Mesodermal cell (in vitro differentiated cells): Measurements from ENCODE around the gene PTCD2.

Source experiments
- H3K27ac ChIP-seq: 2 replicates; pipeline ENCODE4 v1.7.0; 2013; ENCODE audit warnings: mild to moderate bottlenecking, low read depth, low read length, moderate library complexity; ENCODE audit not compliant: severe bottlenecking
- H3K36me3 ChIP-seq: 2 replicates; pipeline ENCODE4 v1.7.1; 2013; ENCODE audit warnings: mild to moderate bottlenecking, low read length, moderate library complexity; ENCODE audit not compliant: control insufficient read depth, insufficient read depth
- H3K4me1 ChIP-seq: one replicate; pipeline ENCODE4 v1.7.1; 2013; ENCODE audit warnings: mild to moderate bottlenecking, low read length; ENCODE audit not compliant: insufficient read depth, control insufficient read depth, poor library complexity, severe bottlenecking
- H3K4me3 ChIP-seq: 2 replicates; pipeline ENCODE4 v1.7.0; 2013; ENCODE audit warnings: low read length, control low read depth, mild to moderate bottlenecking; ENCODE audit not compliant: insufficient read depth, poor library complexity, severe bottlenecking; ENCODE audit errors: extremely low read depth
- H3K9me3 ChIP-seq: 2 replicates; pipeline ENCODE4 v1.7.1; 2013; ENCODE audit warnings: mild to moderate bottlenecking, low read length, moderate library complexity; ENCODE audit not compliant: control insufficient read depth
- WGBS, 2 experiments: methylation state at CpG; one replicate each; pipeline ENCODE4 v1.1.5; 2013; ENCODE audit warnings: missing lambda C conversion rate in 2 of 2; ENCODE audit not compliant: insufficient coverage in 2 of 2; 5-methylcytosine and 5-hydroxymethylcytosine counted together

PTCD2 gene

DNA sequence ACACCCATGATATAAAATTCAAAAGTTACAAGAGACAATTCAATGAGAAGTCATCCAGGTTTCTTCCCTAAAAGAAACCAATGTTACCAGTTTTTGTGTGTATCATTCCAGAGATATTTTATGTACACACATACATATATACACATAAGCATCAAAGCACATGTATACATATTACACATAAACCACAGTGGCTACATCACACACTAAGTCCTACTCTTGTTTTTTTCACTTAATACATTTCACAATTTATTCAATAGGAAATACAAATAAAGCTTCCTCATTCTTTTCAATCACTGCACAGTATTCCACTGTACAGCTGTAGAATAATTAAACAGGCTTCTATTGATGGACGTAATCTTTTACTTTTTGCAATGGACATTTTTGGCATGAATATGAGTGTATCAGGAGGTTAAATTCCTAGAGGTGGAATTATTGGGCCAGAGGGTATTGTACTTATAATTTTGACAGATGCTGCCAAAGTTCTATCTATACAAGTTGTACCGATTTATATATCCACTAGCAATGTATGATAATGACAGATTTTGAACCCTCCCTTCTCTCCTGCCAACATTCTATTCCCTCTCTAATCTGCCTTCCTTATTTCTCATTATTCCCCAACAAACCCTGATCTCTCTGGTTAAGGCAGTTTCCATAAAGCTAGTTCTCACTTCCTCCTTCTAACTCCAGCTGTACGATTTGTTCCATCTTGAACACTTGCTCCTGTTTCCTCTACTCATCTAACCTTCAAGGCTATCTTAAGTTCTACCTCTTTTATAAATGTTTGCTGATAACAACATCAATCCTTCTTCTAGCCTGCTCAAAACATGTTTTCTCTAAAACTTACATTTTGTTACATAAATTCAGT is 35.4 kb upstream of the PTCD2 start:
- Histone ChIP-seq H3K9me3 (no peaks in the 10 kb centered on the region), H3K4me3 (no peak overlapping the region), H3K27ac (no peak overlapping the region), H3K4me1 (no peaks in the 10 kb centered on the region), H3K36me3 (peaks cover 39% of the 10 kb centered on the region)
- 90 to 94% methylated on average over 1 to 2 of the region's 3 CpGs for WGBS, 2 experiments

GRCh38 chr5:72285424-72285821 is 34.8 kb upstream of the PTCD2 start:
- Histone ChIP-seq H3K4me1 (no peaks in the 10 kb centered on the region), H3K4me3 (no peak overlapping the region), H3K36me3 (peaks cover 46% of the 10 kb centered on the region), H3K9me3 (no peaks in the 10 kb centered on the region), H3K27ac (no peak overlapping the region)
- 86 to 92% methylated on average over 2 of the region's 3 CpGs for WGBS, 2 experiments

GRCh38 chr5:72286798-72287197 is 33.4 kb upstream of the PTCD2 start:
- 82 to 88% methylated on average over 2 to 4 of the region's 5 CpGs for WGBS, 2 experiments
- H3K4me1 ChIP-seq = no peaks in the 10 kb centered on the region
- no peak overlapping the region for H3K27ac ChIP-seq

GRCh38 chr5:72288924-72289323 is 31.2 kb upstream of the PTCD2 start:
- 100% methylated on average over 2 of the region's 2 CpGs for whole genome bisulfite sequencing, 2 experiments
- Histone ChIP-seq H3K27ac (no peak overlapping the region), H3K9me3 (no peaks in the 10 kb centered on the region), H3K4me3 (no peak overlapping the region), H3K4me1 (no peaks in the 10 kb centered on the region), H3K36me3 (peaks cover 56% of the 10 kb centered on the region)

More at GRCh38 chr5:72286798-72287197, 33.4 kb upstream of the PTCD2 start:
- Histone ChIP-seq H3K36me3 (peaks cover 50% of the 10 kb centered on the region), H3K9me3 (no peaks in the 10 kb centered on the region), H3K4me3 (no peak overlapping the region)

DNA sequence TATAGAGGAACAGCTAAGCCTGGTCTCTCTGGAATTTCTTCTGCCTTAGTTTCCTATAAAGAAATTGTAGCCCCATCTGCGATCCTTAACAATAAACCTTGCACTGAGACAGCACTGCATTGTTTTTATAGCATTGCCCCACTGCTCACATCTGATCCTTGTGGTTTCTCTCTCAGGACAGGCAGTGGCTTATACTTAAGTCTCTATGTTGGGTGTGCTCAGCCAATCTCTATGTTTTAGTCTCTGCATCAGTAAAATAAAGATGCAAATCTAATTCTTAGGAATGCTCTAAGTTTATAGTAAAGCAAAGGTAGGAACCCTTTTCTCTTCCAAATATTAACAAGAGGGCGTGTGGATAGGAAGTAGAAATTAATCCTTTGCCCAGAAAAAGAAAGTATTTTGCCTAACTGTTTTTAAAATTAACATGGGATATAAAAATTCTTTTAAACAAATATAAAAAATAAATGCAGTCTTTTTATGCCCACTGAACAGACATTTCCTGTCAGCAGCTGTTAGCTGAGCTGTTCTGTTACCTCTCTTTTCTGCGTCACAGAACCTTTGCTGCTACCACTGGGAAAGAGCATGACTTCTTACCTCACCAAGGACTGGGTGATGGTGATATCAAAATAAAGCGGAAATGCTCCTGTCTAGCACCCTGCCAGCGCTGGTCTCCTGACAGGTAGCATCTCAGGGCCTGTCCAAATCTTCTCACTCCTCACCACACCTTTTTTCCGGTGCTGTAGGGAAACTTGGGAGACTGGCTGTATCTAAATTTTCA is 29.6 kb upstream of the PTCD2 start:
- Histone ChIP-seq H3K9me3 (no peaks in the 10 kb centered on the region), H3K4me1 (no peaks in the 10 kb centered on the region), H3K27ac (no peak overlapping the region), H3K36me3 (peaks cover 62% of the 10 kb centered on the region), H3K4me3 (no peak overlapping the region)
- WGBS, 2 experiments = 100% methylated on average over 2 of the region's 6 CpGs; no CpG with 5 or more reads in 1 of the 2 experiments

GRCh38 chr5:72291601-72292000 is 28.6 kb upstream of the PTCD2 start:
- no peaks in the 10 kb centered on the region for H3K4me1 ChIP-seq
- H3K36me3 ChIP-seq = peaks cover 66% of the 10 kb centered on the region
- H3K4me3 ChIP-seq = no peak overlapping the region
- no peak overlapping the region for H3K27ac ChIP-seq
- 90% methylated on average over 2 of the region's 3 CpGs; no CpG with 5 or more reads in 1 of the 2 experiments for WGBS, 2 experiments
- no peaks in the 10 kb centered on the region for H3K9me3 ChIP-seq

DNA sequence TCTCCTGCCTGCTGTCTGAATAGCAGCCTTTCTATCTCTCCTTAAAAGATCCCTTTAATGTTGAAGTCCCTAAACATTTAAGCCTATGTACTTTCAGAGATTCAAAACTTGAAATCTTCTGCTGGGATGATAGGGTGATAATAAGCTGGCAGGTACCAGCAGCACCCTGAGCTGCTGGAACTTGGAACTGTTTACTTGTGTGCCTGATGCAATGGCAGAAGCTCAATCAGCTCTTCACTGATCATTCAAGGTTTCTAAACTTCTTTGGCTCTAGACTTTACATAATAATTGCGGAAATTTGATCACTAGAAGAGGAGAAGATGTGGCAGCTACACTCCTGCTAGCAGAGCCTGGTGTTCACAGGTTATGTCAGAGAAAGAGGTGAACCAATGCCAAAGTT is 27.8 kb upstream of the PTCD2 start:
- H3K4me1 ChIP-seq = no peaks in the 10 kb centered on the region
- H3K27ac ChIP-seq = no peak overlapping the region
- no peaks in the 10 kb centered on the region for H3K9me3 ChIP-seq
- no peak overlapping the region for H3K4me3 ChIP-seq
- WGBS, 2 experiments = 80 to 100% methylated on average over 1 of the region's 1 CpG
- H3K36me3 ChIP-seq = peaks cover 58% of the 10 kb centered on the region

GRCh38 chr5:72293495-72294055 is 26.6 kb upstream of the PTCD2 start:
- H3K36me3 ChIP-seq = peaks cover 50% of the 10 kb centered on the region
- no peaks in the 10 kb centered on the region for H3K4me1 ChIP-seq
- no peak overlapping the region for H3K4me3 ChIP-seq
- WGBS, 2 experiments = 88% methylated on average over 3 of the region's 3 CpGs; no CpG with 5 or more reads in 1 of the 2 experiments
- no peaks in the 10 kb centered on the region for H3K9me3 ChIP-seq
- no peak overlapping the region for H3K27ac ChIP-seq

GRCh38 chr5:72294473-72294872 is 25.7 kb upstream of the PTCD2 start:
- WGBS, 2 experiments = no CpG with 5 or more reads among the region's 2 CpGs
- Histone ChIP-seq H3K36me3 (peaks cover 46% of the 10 kb centered on the region), H3K4me3 (no peak overlapping the region), H3K4me1 (no peaks in the 10 kb centered on the region), H3K27ac (no peak overlapping the region), H3K9me3 (no peaks in the 10 kb centered on the region)

- Histone ChIP-seq H3K36me3 (peaks cover 37% of the 10 kb centered on the region), H3K9me3 (no peaks in the 10 kb centered on the region), H3K4me3 (no peak overlapping the region), H3K4me1 (no peaks in the 10 kb centered on the region), H3K27ac (no peak overlapping the region)
- WGBS, 2 experiments = 100% methylated on average over 1 of the region's 4 CpGs; no CpG with 5 or more reads in 1 of the 2 experiments
These were observed 24.6 kb upstream of the PTCD2 start for GRCh38 chr5:72295539-72295938.
